ENCODE results near the gene RPS16. TPM values are rescaled to one million over a fixed set of nuclear protein-coding genes. Genes with fewer than 3 reads are reported as not detected.

Gene RPS16
- total RNA-seq, 6 experiments from 2014 or later, result 1,647 to 2,008 (median 1,885) TPM

DNA sequence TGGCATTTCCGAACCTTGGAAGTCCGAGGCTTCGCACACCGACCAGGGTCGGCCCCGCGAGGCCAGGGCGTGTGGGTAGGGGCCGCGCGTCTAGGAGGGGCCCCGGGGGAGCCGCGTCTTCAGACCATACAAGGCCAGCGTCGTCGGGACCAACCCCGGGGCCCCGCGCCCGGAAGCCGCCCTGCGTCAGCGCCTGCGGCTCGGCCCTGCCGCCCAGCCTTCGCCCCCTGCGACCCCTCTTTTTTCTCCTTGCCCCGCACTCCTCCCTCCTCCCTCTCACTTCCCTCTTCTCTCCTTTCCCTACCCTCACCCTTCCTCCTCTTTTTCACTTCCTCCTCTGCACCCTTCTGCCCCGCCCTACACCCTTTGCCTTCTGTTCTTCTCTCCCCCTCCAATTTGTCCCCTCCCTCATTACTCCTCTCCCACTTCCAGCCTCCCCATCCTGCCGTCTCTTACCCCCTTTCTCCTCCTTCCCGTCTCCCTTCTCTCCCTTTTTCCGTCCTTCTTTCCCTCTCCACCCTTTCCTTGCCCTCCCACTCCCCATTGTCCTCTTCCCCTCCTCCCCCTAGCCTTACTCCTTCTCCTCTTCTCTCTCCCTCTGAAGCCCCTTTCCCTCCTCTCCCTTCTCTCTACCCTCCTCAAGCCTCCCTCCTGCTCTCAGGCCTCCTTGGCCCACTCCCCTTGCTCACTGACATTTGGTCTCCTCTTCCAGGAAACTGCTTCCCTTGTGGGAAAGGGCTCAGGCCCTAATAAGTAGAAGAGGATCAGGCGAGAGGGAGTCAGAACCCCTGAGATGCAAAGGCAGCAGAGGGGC, 25.5 kb downstream of the RPS16 start:
- Mint-ChIP-seq H3K9me3 (peaks cover 23% of the 10 kb centered on the region), H3K4me1 (ENCODE audit: low read depth) (peaks cover 60% of the 10 kb centered on the region), H3K36me3 (ENCODE audit: low read depth) (peaks cover 28% of the 10 kb centered on the region), H3K4me3 (peak overlapping the region; percentile 92), H3K27me3 (ENCODE audit: insufficient read depth) (peaks cover 57% of the 10 kb centered on the region), H3K27ac (peak overlapping the region; percentile 91)
- DNase-seq, result no peak
- TF ChIP-seq, protein P1, sequence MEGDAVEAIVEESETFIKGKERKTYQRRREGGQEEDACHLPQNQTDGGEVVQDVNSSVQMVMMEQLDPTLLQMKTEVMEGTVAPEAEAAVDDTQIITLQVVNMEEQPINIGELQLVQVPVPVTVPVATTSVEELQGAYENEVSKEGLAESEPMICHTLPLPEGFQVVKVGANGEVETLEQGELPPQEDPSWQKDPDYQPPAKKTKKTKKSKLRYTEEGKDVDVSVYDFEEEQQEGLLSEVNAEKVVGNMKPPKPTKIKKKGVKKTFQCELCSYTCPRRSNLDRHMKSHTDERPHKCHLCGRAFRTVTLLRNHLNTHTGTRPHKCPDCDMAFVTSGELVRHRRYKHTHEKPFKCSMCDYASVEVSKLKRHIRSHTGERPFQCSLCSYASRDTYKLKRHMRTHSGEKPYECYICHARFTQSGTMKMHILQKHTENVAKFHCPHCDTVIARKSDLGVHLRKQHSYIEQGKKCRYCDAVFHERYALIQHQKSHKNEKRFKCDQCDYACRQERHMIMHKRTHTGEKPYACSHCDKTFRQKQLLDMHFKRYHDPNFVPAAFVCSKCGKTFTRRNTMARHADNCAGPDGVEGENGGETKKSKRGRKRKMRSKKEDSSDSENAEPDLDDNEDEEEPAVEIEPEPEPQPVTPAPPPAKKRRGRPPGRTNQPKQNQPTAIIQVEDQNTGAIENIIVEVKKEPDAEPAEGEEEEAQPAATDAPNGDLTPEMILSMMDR (IDR thresholded peaks at IDR 0.05), result no peak

DNA sequence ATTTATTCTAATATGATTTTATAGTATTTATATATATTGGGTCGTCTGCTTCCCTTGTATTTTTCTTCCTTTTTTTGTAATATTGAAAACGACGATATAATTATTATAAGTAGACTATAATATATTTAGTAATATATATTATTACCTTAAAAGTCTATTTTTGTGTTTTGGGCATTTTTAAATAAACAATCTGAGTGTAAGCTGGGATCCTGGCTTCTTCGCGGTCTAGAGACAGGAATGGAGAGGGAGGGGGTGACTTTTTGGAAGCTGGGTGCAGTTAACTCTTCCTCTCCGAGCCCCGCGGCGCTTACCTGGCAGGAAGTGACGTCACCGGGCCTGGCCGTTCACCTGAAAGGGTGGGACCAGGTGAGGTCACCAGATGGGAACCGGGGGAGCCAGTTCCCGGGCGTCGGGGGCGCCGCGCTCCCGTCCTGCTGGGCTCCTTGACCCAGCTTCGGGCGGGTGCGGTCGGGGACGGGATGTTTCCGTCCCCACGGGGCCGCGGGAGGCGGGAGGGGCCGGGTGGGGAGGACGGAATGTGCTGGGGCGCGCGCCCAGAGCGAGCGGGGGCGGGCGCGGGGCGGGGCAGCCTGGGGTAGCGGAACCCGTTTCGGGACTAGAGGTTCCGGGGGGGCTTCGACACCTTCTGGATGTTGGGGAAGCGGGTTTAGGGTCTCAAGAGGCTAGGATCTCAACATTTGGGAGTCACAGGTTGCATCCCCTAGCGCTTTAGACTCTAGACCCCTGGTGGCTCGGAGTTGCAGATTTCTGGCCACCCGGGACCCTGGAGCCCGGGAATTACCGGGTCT, 26.3 kb downstream of the RPS16 start:
- peak; percentile 47 for DNase-seq
- H3K27me3 Mint-ChIP-seq (ENCODE audit: insufficient read depth), result peaks cover 57% of the 10 kb centered on the region
- peaks cover 25% of the 10 kb centered on the region for H3K36me3 Mint-ChIP-seq (ENCODE audit: low read depth)
- TF ChIP-seq, protein P1 (IDR thresholded peaks at IDR 0.05), result peak; percentile 41
- H3K4me1 Mint-ChIP-seq (ENCODE audit: low read depth), result peaks cover 52% of the 10 kb centered on the region
- peak overlapping the region; percentile 92 for H3K4me3 Mint-ChIP-seq
- peaks cover 23% of the 10 kb centered on the region for H3K9me3 Mint-ChIP-seq
- H3K27ac Mint-ChIP-seq, result peak overlapping the region; percentile 91

DNA sequence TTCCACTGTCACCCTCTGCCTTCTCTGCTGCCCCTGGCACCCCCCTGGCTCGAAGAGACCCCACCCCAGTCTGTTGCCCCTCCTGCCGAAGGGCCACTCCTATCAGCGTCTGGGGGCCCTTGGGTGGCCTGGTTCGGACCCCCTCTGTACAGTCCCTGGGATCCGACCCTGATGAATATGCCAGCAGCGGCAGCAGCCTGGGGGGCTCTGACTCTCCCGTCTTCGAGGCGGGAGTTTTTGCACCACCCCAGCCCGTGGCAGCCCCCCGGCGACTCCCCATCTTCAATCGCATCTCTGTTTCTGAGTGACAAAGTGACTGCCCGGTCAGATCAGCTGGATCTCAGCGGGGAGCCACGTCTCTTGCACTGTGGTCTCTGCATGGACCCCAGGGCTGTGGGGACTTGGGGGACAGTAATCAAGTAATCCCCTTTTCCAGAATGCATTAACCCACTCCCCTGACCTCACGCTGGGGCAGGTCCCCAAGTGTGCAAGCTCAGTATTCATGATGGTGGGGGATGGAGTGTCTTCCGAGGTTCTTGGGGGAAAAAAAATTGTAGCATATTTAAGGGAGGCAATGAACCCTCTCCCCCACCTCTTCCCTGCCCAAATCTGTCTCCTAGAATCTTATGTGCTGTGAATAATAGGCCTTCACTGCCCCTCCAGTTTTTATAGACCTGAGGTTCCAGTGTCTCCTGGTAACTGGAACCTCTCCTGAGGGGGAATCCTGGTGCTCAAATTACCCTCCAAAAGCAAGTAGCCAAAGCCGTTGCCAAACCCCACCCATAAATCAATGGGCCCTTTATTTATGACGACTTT, 27.1 kb downstream of the RPS16 start:
- peak overlapping the region; percentile 92 for H3K4me3 Mint-ChIP-seq
- peaks cover 49% of the 10 kb centered on the region for H3K4me1 Mint-ChIP-seq (ENCODE audit: low read depth)
- H3K36me3 Mint-ChIP-seq (ENCODE audit: low read depth), result peaks cover 21% of the 10 kb centered on the region
- TF ChIP-seq, protein P1 (IDR thresholded peaks at IDR 0.05), result no peak
- H3K27ac Mint-ChIP-seq, result peak overlapping the region; percentile 91
- H3K9me3 Mint-ChIP-seq, result peaks cover 23% of the 10 kb centered on the region
- H3K27me3 Mint-ChIP-seq (ENCODE audit: insufficient read depth), result peaks cover 54% of the 10 kb centered on the region
- peak; percentile 53 for DNase-seq

DNA sequence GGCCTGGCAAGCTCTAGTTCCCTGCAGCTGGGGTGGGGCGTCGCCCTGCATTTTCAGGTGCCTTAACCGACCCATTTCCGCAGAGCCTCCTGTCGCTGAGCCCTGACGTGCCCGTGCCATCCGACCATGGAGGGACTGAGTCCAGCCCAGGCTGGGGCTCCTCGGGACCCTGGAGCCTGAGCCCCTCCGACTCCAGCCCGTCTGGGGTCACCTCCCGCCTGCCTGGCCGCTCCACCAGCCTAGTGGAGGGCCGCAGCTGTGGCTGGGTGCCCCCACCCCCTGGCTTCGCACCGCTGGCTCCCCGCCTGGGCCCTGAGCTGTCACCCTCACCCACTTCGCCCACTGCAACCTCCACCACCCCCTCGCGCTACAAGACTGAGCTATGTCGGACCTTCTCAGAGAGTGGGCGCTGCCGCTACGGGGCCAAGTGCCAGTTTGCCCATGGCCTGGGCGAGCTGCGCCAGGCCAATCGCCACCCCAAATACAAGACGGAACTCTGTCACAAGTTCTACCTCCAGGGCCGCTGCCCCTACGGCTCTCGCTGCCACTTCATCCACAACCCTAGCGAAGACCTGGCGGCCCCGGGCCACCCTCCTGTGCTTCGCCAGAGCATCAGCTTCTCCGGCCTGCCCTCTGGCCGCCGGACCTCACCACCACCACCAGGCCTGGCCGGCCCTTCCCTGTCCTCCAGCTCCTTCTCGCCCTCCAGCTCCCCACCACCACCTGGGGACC, 27.9 kb downstream of the RPS16 start:
- peaks cover 21% of the 10 kb centered on the region for H3K36me3 Mint-ChIP-seq (ENCODE audit: low read depth)
- peak; percentile 40 for DNase-seq
- TF ChIP-seq, protein P1 (IDR thresholded peaks at IDR 0.05), result no peak
- H3K9me3 Mint-ChIP-seq, result peaks cover 23% of the 10 kb centered on the region
- peaks cover 50% of the 10 kb centered on the region for H3K4me1 Mint-ChIP-seq (ENCODE audit: low read depth)
- peaks cover 52% of the 10 kb centered on the region for H3K27me3 Mint-ChIP-seq (ENCODE audit: insufficient read depth)
- H3K4me3 Mint-ChIP-seq, result peak overlapping the region; percentile 92
- peak overlapping the region; percentile 91 for H3K27ac Mint-ChIP-seq

DNA sequence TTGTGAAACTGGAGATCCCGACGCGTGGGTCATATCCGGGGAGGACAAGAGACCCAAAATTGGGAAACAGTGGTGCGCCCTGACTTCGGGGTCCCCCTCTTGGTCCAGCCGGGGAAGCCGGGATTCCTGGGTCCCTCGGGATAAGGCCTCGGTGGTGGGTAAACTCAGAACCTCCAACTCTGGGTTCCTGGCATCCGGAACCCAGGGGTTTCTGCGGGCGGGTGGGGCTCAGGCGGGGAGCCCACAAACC, 28.4 kb downstream of the RPS16 start:
- TF ChIP-seq, protein P1 (IDR thresholded peaks at IDR 0.05), result no peak
- H3K4me1 Mint-ChIP-seq (ENCODE audit: low read depth), result peaks cover 55% of the 10 kb centered on the region
- H3K9me3 Mint-ChIP-seq, result peaks cover 23% of the 10 kb centered on the region
- peak overlapping the region; percentile 92 for H3K4me3 Mint-ChIP-seq
- peaks cover 52% of the 10 kb centered on the region for H3K27me3 Mint-ChIP-seq (ENCODE audit: insufficient read depth)
- no peak for DNase-seq
- H3K27ac Mint-ChIP-seq, result peak overlapping the region; percentile 91
- peaks cover 21% of the 10 kb centered on the region for H3K36me3 Mint-ChIP-seq (ENCODE audit: low read depth)

Measured in HFFc6 (cell line).